ENCODE data around the gene NARS2. TPM values are rescaled to one million over a fixed set of nuclear protein-coding genes. Genes with fewer than 3 reads are reported as not detected.
A peak's percentile ranks its signal among the peaks of the same experiment; 100 is the strongest.

NARS2 gene
- total and polyA plus RNA-seq, 8 donors = 5.1 to 15.0 (median 7.9) TPM

GRCh38 chr11:78420796-78421209 lies 153.9 kb downstream of the NARS2 start:
- peak in 3 of 6 donors; percentile 17 to 58 (median 51) for DNase-seq
- H3K27me3 ChIP-seq = no peaks in the 10 kb centered on the region

GRCh38 chr11:78420255-78420764 lies 154.4 kb downstream of the NARS2 start:
- DNase-seq (peak in 5 of 6 donors; percentile 27 to 71 (median 38)), FAIRE-seq (no peak), ATAC-seq (peak in 1 of 4 donors; percentile 1)
- Histone ChIP-seq H3K27me3 (no peaks in the 10 kb centered on the region), H3K4me3 (no peak overlapping the region), H3K4me1 (peaks cover 0 to 16% (median 8%) of the 10 kb centered on the region in 3 donors), H3K36me3 (no peaks in the 10 kb centered on the region), H3K9me3 (no peaks in the 10 kb centered on the region), H3K27ac (peak overlapping the region in 1 of 4 donors; percentile 17)
- intact Hi-C loops (cut with DNase I) = loop anchor here in 1 of 3 donors (10.0 kb wide), 1 partner anchor 196 kb away; no protein-coding TSS in a partner anchor
- TF ChIP-seq CTCF (IDR thresholded peaks at IDR 0.05) = peak; percentile 16 to 49 (median 32)
- 8 to 9% methylated on average over 9 of the region's 9 CpGs for WGBS, 2 donors

More at GRCh38 chr11:78420796-78421209, 153.9 kb downstream of the NARS2 start:
- Histone ChIP-seq H3K36me3 (no peaks in the 10 kb centered on the region), H3K4me3 (no peak overlapping the region), H3K4me1 (peaks cover 0 to 16% (median 8%) of the 10 kb centered on the region in 3 donors), H3K27ac (no peak overlapping the region), H3K9me3 (no peaks in the 10 kb centered on the region)
- TF ChIP-seq CTCF (IDR thresholded peaks at IDR 0.05) = no peak
- 39 to 45% methylated on average over 9 of the region's 9 CpGs for whole genome bisulfite sequencing, 2 donors
- FAIRE-seq = no peak
- intact Hi-C loops (cut with DNase I) = loop anchor here in 1 of 3 donors (10.0 kb wide), 1 partner anchor 196 kb away; no protein-coding TSS in a partner anchor
- no peak for ATAC-seq

GRCh38 chr11:78419327-78419726 lies 155.3 kb downstream of the NARS2 start:
- intact Hi-C loops (cut with DNase I) = no loop called here
- WGBS, 2 donors = 14 to 19% methylated on average over 5 of the region's 5 CpGs
- DNase-seq = peak in 2 of 6 donors; percentile 11 to 43
- H3K27ac ChIP-seq = peak overlapping the region in 1 of 4 donors; percentile 17
- no peaks in the 10 kb centered on the region for H3K27me3 ChIP-seq
- no peaks in the 10 kb centered on the region for H3K9me3 ChIP-seq
- H3K36me3 ChIP-seq = no peaks in the 10 kb centered on the region
- peak in 2 of 4 donors; percentile 3 to 28 for ATAC-seq
- no peak for FAIRE-seq
- no peak for TF ChIP-seq CTCF (IDR thresholded peaks at IDR 0.05)
- peaks cover 0 to 16% (median 8%) of the 10 kb centered on the region in 3 donors for H3K4me1 ChIP-seq
- H3K4me3 ChIP-seq = no peak overlapping the region

- Histone ChIP-seq H3K27ac (peak overlapping the region in 2 of 4 donors; percentile 80 to 85), H3K9me3 (no peaks in the 10 kb centered on the region), H3K4me3 (peak overlapping the region in 2 of 4 donors; percentile 78 to 85), H3K27me3 (no peaks in the 10 kb centered on the region), H3K4me1 (peaks cover 0 to 16% (median 8%) of the 10 kb centered on the region in 3 donors), H3K36me3 (no peaks in the 10 kb centered on the region)
- DNase-seq = no peak
- no peak for FAIRE-seq
- intact Hi-C loops (cut with DNase I) = no loop called here
- TF ChIP-seq CTCF (IDR thresholded peaks at IDR 0.05) = no peak
- ATAC-seq = no peak
- 26 to 32% methylated on average over 11 of the region's 11 CpGs for WGBS, 2 donors
These were observed 156.0 kb downstream of the NARS2 start for GRCh38 chr11:78418584-78419211.
